Measurements from ENCODE around the gene CDH8. TPM values are rescaled to one million over a fixed set of nuclear protein-coding genes. Genes with fewer than 3 reads are reported as not detected.

The CDH8 gene
- total and polyA plus RNA-seq, 2 of the 4 experiments (the other 2 are of a cell fraction) = not detected

DNA sequence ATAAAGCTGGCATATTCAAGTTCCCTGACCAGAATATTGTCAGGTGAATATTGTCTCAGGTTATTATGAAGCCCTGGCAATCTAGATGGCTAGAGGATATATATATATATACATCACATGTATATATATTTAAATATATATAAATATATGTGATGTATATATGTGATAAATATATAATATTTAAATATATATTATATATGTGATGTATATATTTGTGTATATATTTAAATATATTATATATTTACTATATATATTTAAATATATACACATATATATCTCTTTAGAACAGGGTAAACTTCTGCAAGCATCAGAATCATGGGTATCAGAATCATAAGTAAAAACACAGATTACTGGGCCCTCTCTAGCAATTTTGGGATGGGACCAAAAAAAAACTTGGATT lies 112.6 kb downstream of the CDH8 start:
- ChIA-PET CTCF (no interaction called here), POLR2A (ENCODE audit: unreplicated experiment) (no interaction called here)
- H3K4me3 ChIP-seq (ENCODE audit: insufficient read depth, low read depth, low read length) = no peak overlapping the region
- ATAC-seq (ENCODE audit: low read depth) (no peak), DNase-seq (no peak)
- H4K20me1 ChIP-seq (ENCODE audit: insufficient read depth, low read length) = no peaks in the 10 kb centered on the region
- no peak overlapping the region for H4K91ac ChIP-seq (ENCODE audit: insufficient read depth, low read depth, low read length)
- no peak overlapping the region for H3K56ac ChIP-seq (ENCODE audit: extremely low read depth, insufficient read depth, low read length)
- in situ Hi-C loops (cut with MboI; ENCODE audit: low sequenced_read_pairs) (no loop called here), dilution Hi-C loops (cut with HindIII; ENCODE audit: low sequenced_read_pairs, unreplicated experiment) (no loop called here), intact Hi-C loops (cut with micrococcal nuclease) (no loop called here)
- H2AK5ac ChIP-seq (ENCODE audit: low read depth, low read length) = no peak overlapping the region
- H3K4ac ChIP-seq (ENCODE audit: low read depth, low read length) = no peak overlapping the region
- no peak overlapping the region for H2BK5ac ChIP-seq (ENCODE audit: low read depth, low read length, poor library complexity, severe bottlenecking)
- H3K9me3 ChIP-seq (ENCODE audit: control insufficient read depth, insufficient read depth, low read length) = no peaks in the 10 kb centered on the region
- no peak overlapping the region for H3K27ac ChIP-seq (ENCODE audit: insufficient read depth, low read length)
- no peaks in the 10 kb centered on the region for H3K27me3 ChIP-seq (ENCODE audit: control insufficient read depth, insufficient read depth, low read length)
- H3K4me2 ChIP-seq (ENCODE audit: low read depth, low read length) = no peak overlapping the region
- no TSS peak for BruUV-seq (replicated peaks)
- H3K9me1 ChIP-seq (ENCODE audit: insufficient read depth, low read length) = no peaks in the 10 kb centered on the region
- no peak overlapping the region for H2BK20ac ChIP-seq (ENCODE audit: low read depth, low read length)
- no peak overlapping the region for H2AK9ac ChIP-seq (replicated peaks; ENCODE audit: low read depth, low read length, poor library complexity)
- H3K36me3 ChIP-seq (ENCODE audit: control insufficient read depth, insufficient read depth, low read length) = no peaks in the 10 kb centered on the region
- TF ChIP-seq, protein P1, sequence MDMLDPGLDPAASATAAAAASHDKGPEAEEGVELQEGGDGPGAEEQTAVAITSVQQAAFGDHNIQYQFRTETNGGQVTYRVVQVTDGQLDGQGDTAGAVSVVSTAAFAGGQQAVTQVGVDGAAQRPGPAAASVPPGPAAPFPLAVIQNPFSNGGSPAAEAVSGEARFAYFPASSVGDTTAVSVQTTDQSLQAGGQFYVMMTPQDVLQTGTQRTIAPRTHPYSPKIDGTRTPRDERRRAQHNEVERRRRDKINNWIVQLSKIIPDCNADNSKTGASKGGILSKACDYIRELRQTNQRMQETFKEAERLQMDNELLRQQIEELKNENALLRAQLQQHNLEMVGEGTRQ (IDR thresholded peaks at IDR 0.05; ENCODE audit: low read depth, low read length) = no peak
- TF ChIP-seq FOS (IDR thresholded peaks at IDR 0.05; ENCODE audit: low read depth, low read length) (no peak), POLR2A (IDR thresholded peaks at IDR 0.05; ENCODE audit: low read depth, low read length) (no peak), RCOR1 (IDR thresholded peaks at IDR 0.05; ENCODE audit: insufficient replicate concordance, low read length) (no peak), CHD1 (IDR thresholded peaks at IDR 0.05; ENCODE audit: low read depth, low read length) (no peak), MXI1 (IDR thresholded peaks at IDR 0.05; ENCODE audit: borderline replicate concordance, low read depth, low read length) (no peak), RAD21 (IDR thresholded peaks at IDR 0.05; ENCODE audit: low read length) (no peak), CEBPB (IDR thresholded peaks at IDR 0.05; ENCODE audit: low read depth, low read length) (no peak)
- TF ChIP-seq, protein P2, sequence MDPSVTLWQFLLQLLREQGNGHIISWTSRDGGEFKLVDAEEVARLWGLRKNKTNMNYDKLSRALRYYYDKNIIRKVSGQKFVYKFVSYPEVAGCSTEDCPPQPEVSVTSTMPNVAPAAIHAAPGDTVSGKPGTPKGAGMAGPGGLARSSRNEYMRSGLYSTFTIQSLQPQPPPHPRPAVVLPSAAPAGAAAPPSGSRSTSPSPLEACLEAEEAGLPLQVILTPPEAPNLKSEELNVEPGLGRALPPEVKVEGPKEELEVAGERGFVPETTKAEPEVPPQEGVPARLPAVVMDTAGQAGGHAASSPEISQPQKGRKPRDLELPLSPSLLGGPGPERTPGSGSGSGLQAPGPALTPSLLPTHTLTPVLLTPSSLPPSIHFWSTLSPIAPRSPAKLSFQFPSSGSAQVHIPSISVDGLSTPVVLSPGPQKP (IDR thresholded peaks at IDR 0.05; ENCODE audit: borderline replicate concordance, low read depth, low read length) = no peak
- TF ChIP-seq, protein P3, sequence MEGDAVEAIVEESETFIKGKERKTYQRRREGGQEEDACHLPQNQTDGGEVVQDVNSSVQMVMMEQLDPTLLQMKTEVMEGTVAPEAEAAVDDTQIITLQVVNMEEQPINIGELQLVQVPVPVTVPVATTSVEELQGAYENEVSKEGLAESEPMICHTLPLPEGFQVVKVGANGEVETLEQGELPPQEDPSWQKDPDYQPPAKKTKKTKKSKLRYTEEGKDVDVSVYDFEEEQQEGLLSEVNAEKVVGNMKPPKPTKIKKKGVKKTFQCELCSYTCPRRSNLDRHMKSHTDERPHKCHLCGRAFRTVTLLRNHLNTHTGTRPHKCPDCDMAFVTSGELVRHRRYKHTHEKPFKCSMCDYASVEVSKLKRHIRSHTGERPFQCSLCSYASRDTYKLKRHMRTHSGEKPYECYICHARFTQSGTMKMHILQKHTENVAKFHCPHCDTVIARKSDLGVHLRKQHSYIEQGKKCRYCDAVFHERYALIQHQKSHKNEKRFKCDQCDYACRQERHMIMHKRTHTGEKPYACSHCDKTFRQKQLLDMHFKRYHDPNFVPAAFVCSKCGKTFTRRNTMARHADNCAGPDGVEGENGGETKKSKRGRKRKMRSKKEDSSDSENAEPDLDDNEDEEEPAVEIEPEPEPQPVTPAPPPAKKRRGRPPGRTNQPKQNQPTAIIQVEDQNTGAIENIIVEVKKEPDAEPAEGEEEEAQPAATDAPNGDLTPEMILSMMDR (conservative IDR thresholded peaks at IDR 0.05; ENCODE audit: low read depth, low read length) = no peak
- H3K23ac ChIP-seq (ENCODE audit: low read depth, low read length) = no peak overlapping the region
- H2BK120ac ChIP-seq (ENCODE audit: low read depth, low read length) = no peak overlapping the region
- no peak overlapping the region for H3K18ac ChIP-seq (ENCODE audit: low read depth, low read length)
- no peak overlapping the region for H3K14ac ChIP-seq (replicated peaks; ENCODE audit: low read depth, low read length)
- H2BK15ac ChIP-seq (ENCODE audit: low read depth, low read length) = no peak overlapping the region
- H3K79me1 ChIP-seq (ENCODE audit: low read depth in 1 of 2, low read length in 2 of 2) = no peaks in the 10 kb centered on the region
- no peak overlapping the region for H4K5ac ChIP-seq (ENCODE audit: low read depth, low read length)
- H3K4me1 ChIP-seq (ENCODE audit: control insufficient read depth, insufficient read depth, low read length) = no peaks in the 10 kb centered on the region
- H2AFZ ChIP-seq (replicated peaks; ENCODE audit: low read length, poor library complexity) = no peak overlapping the region
- no peak overlapping the region for H3K9ac ChIP-seq (ENCODE audit: low read depth, low read length)
- H4K8ac ChIP-seq (ENCODE audit: low read depth in 2 of 2, low read length in 2 of 2) = no peak overlapping the region
